Spleen (tissue), 11 donors: ENCODE results near the gene TARBP1. TPM values are rescaled to one million over a fixed set of nuclear protein-coding genes. Genes with fewer than 3 reads are reported as not detected.
A peak's percentile ranks its signal among the peaks of the same experiment; 100 is the strongest.

Experiments used
- DNase-seq: peaks from one replicate; pipeline ENCODE4 v3.0.0-alpha.2; 2020
- H3K27ac ChIP-seq, 8 donors: fragments of 200-600 bp; sonication (generic) in 7 of 8; 1 replicate in 4 of 8; 2 replicates in 4 of 8; pipeline versions ENCODE4 v1.5.0 to v1.8.0; 2016 to 2021; ENCODE audit warnings: inconsistent platforms in 4 of 8, mild to moderate bottlenecking in 4 of 8, moderate library complexity in 1 of 8
- H3K27me3 ChIP-seq, 7 donors: fragments of 200-600 bp; sonication (generic) in 6 of 7; replicated peaks in 1 of 7; 1 replicate in 4 of 7; 2 replicates in 3 of 7; pipeline versions ENCODE4 v1.5.0 to v1.8.0; 2016 to 2021; ENCODE audit warnings: inconsistent platforms in 3 of 7, mild to moderate bottlenecking in 1 of 7
- H3K36me3 ChIP-seq, 6 donors: fragments of 200-600 bp; sonication (generic) in 5 of 6; 1 replicate in 4 of 6; 2 replicates in 2 of 6; pipeline versions ENCODE4 v1.5.0 to v1.8.0; 2016 to 2021; ENCODE audit warnings: inconsistent platforms in 2 of 6
- H3K4me1 ChIP-seq, 6 donors: fragments of 200-600 bp; sonication (generic) in 5 of 6; 1 replicate in 3 of 6; 2 replicates in 3 of 6; pipeline versions ENCODE4 v1.5.0 to v1.8.0; 2016 to 2021; ENCODE audit warnings: inconsistent platforms in 3 of 6
- H3K4me3 ChIP-seq, 8 donors: fragments of 200-600 bp; sonication (generic) in 7 of 8; 1 replicate in 4 of 8; 2 replicates in 4 of 8; pipeline versions ENCODE4 v1.5.0 to v1.8.0; 2016 to 2021; ENCODE audit warnings: inconsistent platforms in 4 of 8, mild to moderate bottlenecking in 4 of 8, moderate library complexity in 2 of 8
- H3K9me3 ChIP-seq, 8 donors: fragments of 200-600 bp; sonication (generic) in 7 of 8; 1 replicate in 4 of 8; 2 replicates in 4 of 8; pipeline versions ENCODE4 v1.5.0 to v1.8.0; 2016 to 2021; ENCODE audit warnings: inconsistent platforms in 4 of 8
- CTCF ChIP-seq, 11 experiments: fragments of 200-600 bp in 7 of 11; fragments of 450-650 bp in 4 of 11; sonication (generic) in 4 of 11; IDR thresholded peaks in 8 of 11; conservative IDR thresholded peaks in 3 of 11; 1 replicate in 7 of 11; 2 replicates in 4 of 11; pipeline versions ENCODE4 v1.4.0 to v1.8.0; 2016 to 2021; ENCODE audit warnings: antibody characterized with exemption in 11 of 11, inconsistent platforms in 4 of 11, mild to moderate bottlenecking in 1 of 11
- POLR2A ChIP-seq, 3 donors: fragments of 450-650 bp; IDR thresholded peaks; one replicate each; pipeline ENCODE4 v1.5.1; 2017; ENCODE audit warnings: antibody characterized with exemption in 3 of 3, mild to moderate bottlenecking in 1 of 3
- POLR2AphosphoS5 ChIP-seq, 3 donors: sonication (generic); formaldehyde crosslinking; IDR thresholded peaks; one replicate each; pipeline ENCODE4 v1.5.1; 2017; ENCODE audit warnings: antibody characterized with exemption in 3 of 3
- WGBS, 5 donors: extraction: QIAGEN DNeasy Blood & Tissue Kit in 3 of 5; methylation state at CpG; one replicate each; pipeline versions ENCODE4 v1.1.5 to v1.1.7; 2013 to 2018; 5-methylcytosine and 5-hydroxymethylcytosine counted together
- intact Hi-C: fragments of 100-400 bp; cut with DNase I; formaldehyde crosslinking; loops from one replicate; pipeline ENCODE4 v1.15.0; 2023; ENCODE audit warnings: low total_unique reads
- polyA plus RNA-seq, 3 donors: library from polyadenylated mRNA; stranded (reverse); fragments of 200-250 nt; gene quantifications; one replicate each; pipeline ENCODE4 v1.2.1, GENCODE V29; 2013
- total RNA-seq, 7 donors: library from RNA; depleted of rRNA in 3 of 7; stranded (reverse); fragments of >200 nt in 3 of 7; fragmentation: NEBNext Ultra II Directional in 4 of 7; extraction: Animal tissue kit (Norgen Biotek cat#: 25700) in 4 of 7; gene quantifications; one replicate each; pipeline versions ENCODE4 v1.1.0 to v1.2.1, GENCODE V29; 2016 to 2021
- donor health status: healthy with polysubstance abuse.
- donor health status: DM: no; HTN: no; CAD: no; lungs with moderate emphysema.
- donor health status: DM: no; HTN: no; CAD: no.
- donor health status: Bipolar disorder and iron deficiency.
- donor health status: healthy.
- donor health status: DM: no; HTN: no; CAD: no.
- donor health status: DM: yes; HTN: yes; CAD: no.

Gene TARBP1
- total and polyA plus RNA-seq, 10 donors = 27.1 to 99.7 (median 40.3) TPM

GRCh38 chr1:234373064-234373958 lies 105.7 kb downstream of the TARBP1 start, which contains the start of gene COA6:
Gene COA6 (plus strand): TSS chr1:234373456. CDS start chr1:234373467, 11 bp downstream.
- 0 to 1% (median 1%) methylated on average over 60 to 62 of the region's 62 CpGs for WGBS, 5 donors

GRCh38 chr1:234372011-234372757 lies 106.8 kb downstream of the TARBP1 start:
- no peaks in the 10 kb centered on the region for H3K9me3 ChIP-seq
- WGBS, 5 donors = 47 to 62% (median 53%) methylated on average over 9 of the region's 9 CpGs
- peaks cover 21 to 49% (median 33%) of the 10 kb centered on the region in 6 donors for H3K4me1 ChIP-seq
- H3K4me3 ChIP-seq = peak overlapping the region in 7 of 8 donors; percentile 57 to 87 (median 67)
- no peak for TF ChIP-seq POLR2A (IDR thresholded peaks at IDR 0.05)
- TF ChIP-seq POLR2AphosphoS5 (IDR thresholded peaks at IDR 0.05) = no peak
- no peak for TF ChIP-seq CTCF (IDR thresholded peaks at IDR 0.05 in 8 of 11, conservative IDR thresholded peaks at IDR 0.05 in 3 of 11)
- peak overlapping the region in 3 of 8 donors; percentile 93 to 99 (median 94) for H3K27ac ChIP-seq
- DNase-seq = no peak
- H3K36me3 ChIP-seq = peaks cover 0 to 22% (median 12%) of the 10 kb centered on the region in 6 donors
- intact Hi-C loops = no loop called here
- no peaks in the 10 kb centered on the region for H3K27me3 ChIP-seq

More at GRCh38 chr1:234373064-234373958, 105.7 kb downstream of the TARBP1 start, which contains the start of gene COA6:
- intact Hi-C loops = no loop called here
- peak; percentile 24 to 82 (median 66) for TF ChIP-seq POLR2A (IDR thresholded peaks at IDR 0.05)
- peak; percentile 92 to 99 (median 93) for TF ChIP-seq POLR2AphosphoS5 (IDR thresholded peaks at IDR 0.05)
- TF ChIP-seq CTCF (IDR thresholded peaks at IDR 0.05 in 8 of 11, conservative IDR thresholded peaks at IDR 0.05 in 3 of 11) = peak in 4 of 11 experiments; percentile 10 to 35 (median 22)
- Histone ChIP-seq H3K4me1 (peaks cover 21 to 53% (median 33%) of the 10 kb centered on the region in 6 donors), H3K9me3 (no peaks in the 10 kb centered on the region), H3K27me3 (no peaks in the 10 kb centered on the region), H3K27ac (peak within 1 kb of the TSS; percentile 93 to 99 (median 98)), H3K36me3 (peaks cover 0 to 34% (median 22%) of the 10 kb centered on the region in 6 donors), H3K4me3 (peak within 1 kb of the TSS; percentile 57 to 87 (median 64))
- DNase-seq = peak; percentile 97

GRCh38 chr1:234371414-234371813 lies 107.6 kb downstream of the TARBP1 start:
- H3K4me1 ChIP-seq = peaks cover 20 to 41% (median 31%) of the 10 kb centered on the region in 6 donors
- H3K27ac ChIP-seq = no peak overlapping the region
- H3K9me3 ChIP-seq = no peaks in the 10 kb centered on the region
- TF ChIP-seq POLR2AphosphoS5 (IDR thresholded peaks at IDR 0.05) (no peak), POLR2A (IDR thresholded peaks at IDR 0.05) (no peak), CTCF (IDR thresholded peaks at IDR 0.05 in 8 of 11, conservative IDR thresholded peaks at IDR 0.05 in 3 of 11) (no peak)
- no peak overlapping the region for H3K4me3 ChIP-seq
- WGBS, 5 donors = 79 to 89% (median 86%) methylated on average over 2 of the region's 2 CpGs
- DNase-seq = no peak
- H3K27me3 ChIP-seq = no peaks in the 10 kb centered on the region
- intact Hi-C loops = no loop called here
- peaks cover 0 to 15% (median 6%) of the 10 kb centered on the region in 6 donors for H3K36me3 ChIP-seq
